HG03442 (cell line): ENCODE data around the gene SPARCL1.
"Not testable (repeated sequence)": the region's sequence is repeated elsewhere in the genome, so short reads cannot be mapped to it uniquely, and the experiment has no call there.

Experiments
- ATAC-seq: cut with Tn5 transposase; IDR thresholded peaks from one replicate; pipeline ENCODE4 v1.9.1; 2021; ENCODE audit warnings: mild to moderate bottlenecking, moderate library complexity; ENCODE audit not compliant: unreplicated experiment

Gene SPARCL1

GRCh38 chr4:87451537-87451936 lies 77.6 kb downstream of the SPARCL1 start:
- no peak for ATAC-seq

- not testable (repeated sequence) for ATAC-seq
Observed at GRCh38 chr4:87446375-87446774, 82.8 kb downstream of the SPARCL1 start.

GRCh38 chr4:87445964-87446363 lies 83.2 kb downstream of the SPARCL1 start:
- no peak for ATAC-seq

- ATAC-seq: no peak
Observed at GRCh38 chr4:87444741-87445140, 84.4 kb downstream of the SPARCL1 start.

GRCh38 chr4:87442889-87443288 lies 86.3 kb downstream of the SPARCL1 start:
- ATAC-seq: no peak

GRCh38 chr4:87433342-87433741 lies 95.8 kb downstream of the SPARCL1 start:
- no peak for ATAC-seq

GRCh38 chr4:87430038-87430437 lies 99.1 kb downstream of the SPARCL1 start:
- ATAC-seq: no peak

GRCh38 chr4:87428979-87429378 lies 100.2 kb downstream of the SPARCL1 start:
- no peak for ATAC-seq

- ATAC-seq: no peak
Observed at GRCh38 chr4:87427518-87427868, 101.7 kb downstream of the SPARCL1 start.

- no peak for ATAC-seq
Observed at GRCh38 chr4:87426865-87427517, 102.2 kb downstream of the SPARCL1 start.

- ATAC-seq: no peak
Observed at GRCh38 chr4:87425711-87426110, 103.5 kb downstream of the SPARCL1 start.

GRCh38 chr4:87424099-87424543 lies 105.1 kb downstream of the SPARCL1 start:
- ATAC-seq: not testable (repeated sequence)
